ENCODE measurements around the gene PPP1R3E.
"Not testable (repeated sequence)": the region's sequence is repeated elsewhere in the genome, so short reads cannot be mapped to it uniquely, and the experiment has no call there.

PPP1R3E gene

GRCh38 chr14:23277189-23277588 lies 25.5 kb downstream of the PPP1R3E start:
- no peak overlapping the region for H3K9ac ChIP-seq
- TF ChIP-seq CTCF (conservative IDR thresholded peaks at IDR 0.05; ENCODE audit: low read depth, low read length), result no peak
- no peak overlapping the region for H3K4me3 ChIP-seq (IDR thresholded peaks at IDR 0.05; ENCODE audit: insufficient read depth, low read depth, low read length)
- H4K20me1 ChIP-seq (ENCODE audit: insufficient read depth), result no peaks in the 10 kb centered on the region
- no peaks in the 10 kb centered on the region for H3K27me3 ChIP-seq (ENCODE audit: insufficient read depth, low read depth)
- H3K79me2 ChIP-seq (ENCODE audit: insufficient read depth, low read depth), result no peaks in the 10 kb centered on the region
- no peaks in the 10 kb centered on the region for H3K4me1 ChIP-seq (ENCODE audit: low read depth, poor library complexity, severe bottlenecking)
- H2AFZ ChIP-seq (ENCODE audit: low read depth), result no peak overlapping the region
- H3K27ac ChIP-seq, result no peak overlapping the region
- no peaks in the 10 kb centered on the region for H3K36me3 ChIP-seq (ENCODE audit: insufficient read depth)
- H3K4me2 ChIP-seq, result no peak overlapping the region

- no peak for TF ChIP-seq CTCF (conservative IDR thresholded peaks at IDR 0.05; ENCODE audit: low read depth, low read length)
- Histone ChIP-seq H2AFZ (ENCODE audit: low read depth) (no peak overlapping the region), H3K27me3 (ENCODE audit: insufficient read depth, low read depth) (no peaks in the 10 kb centered on the region), H3K36me3 (ENCODE audit: insufficient read depth) (no peaks in the 10 kb centered on the region), H3K4me2 (no peak overlapping the region), H3K4me1 (ENCODE audit: low read depth, poor library complexity, severe bottlenecking) (no peaks in the 10 kb centered on the region), H3K79me2 (ENCODE audit: insufficient read depth, low read depth) (no peaks in the 10 kb centered on the region), H3K27ac (no peak overlapping the region), H4K20me1 (ENCODE audit: insufficient read depth) (no peaks in the 10 kb centered on the region), H3K4me3 (IDR thresholded peaks at IDR 0.05; ENCODE audit: insufficient read depth, low read depth, low read length) (no peak overlapping the region), H3K9ac (no peak overlapping the region)
These were observed 27.2 kb downstream of the PPP1R3E start for GRCh38 chr14:23275412-23275811.

- Histone ChIP-seq H3K27me3 (ENCODE audit: insufficient read depth, low read depth) (no peaks in the 10 kb centered on the region), H3K4me1 (ENCODE audit: low read depth, poor library complexity, severe bottlenecking) (no peaks in the 10 kb centered on the region), H3K36me3 (ENCODE audit: insufficient read depth) (no peaks in the 10 kb centered on the region), H3K9ac (no peak overlapping the region), H3K4me3 (IDR thresholded peaks at IDR 0.05; ENCODE audit: insufficient read depth, low read depth, low read length) (no peak overlapping the region), H4K20me1 (ENCODE audit: insufficient read depth) (no peaks in the 10 kb centered on the region), H3K27ac (no peak overlapping the region), H3K79me2 (ENCODE audit: insufficient read depth, low read depth) (no peaks in the 10 kb centered on the region), H2AFZ (ENCODE audit: low read depth) (no peak overlapping the region), H3K4me2 (no peak overlapping the region)
- no peak for TF ChIP-seq CTCF (conservative IDR thresholded peaks at IDR 0.05; ENCODE audit: low read depth, low read length)
These were observed 33.5 kb downstream of the PPP1R3E start for GRCh38 chr14:23269193-23269592.

- not testable (repeated sequence) for H3K36me3 ChIP-seq (ENCODE audit: insufficient read depth); H3K4me3 ChIP-seq (IDR thresholded peaks at IDR 0.05; ENCODE audit: insufficient read depth, low read depth, low read length); H4K20me1 ChIP-seq (ENCODE audit: insufficient read depth); H3K27ac ChIP-seq; H3K9ac ChIP-seq; H3K79me2 ChIP-seq (ENCODE audit: insufficient read depth, low read depth); H3K4me1 ChIP-seq (ENCODE audit: low read depth, poor library complexity, severe bottlenecking); H3K27me3 ChIP-seq (ENCODE audit: insufficient read depth, low read depth); H3K4me2 ChIP-seq; H2AFZ ChIP-seq (ENCODE audit: low read depth)
These were observed 41.8 kb downstream of the PPP1R3E start for GRCh38 chr14:23260849-23261248.

- no peak overlapping the region for H2AFZ ChIP-seq (ENCODE audit: low read depth)
- no peaks in the 10 kb centered on the region for H4K20me1 ChIP-seq (ENCODE audit: insufficient read depth)
- H3K4me1 ChIP-seq (ENCODE audit: low read depth, poor library complexity, severe bottlenecking), result no peaks in the 10 kb centered on the region
- no peaks in the 10 kb centered on the region for H3K79me2 ChIP-seq (ENCODE audit: insufficient read depth, low read depth)
- H3K27ac ChIP-seq, result no peak overlapping the region
- no peaks in the 10 kb centered on the region for H3K27me3 ChIP-seq (ENCODE audit: insufficient read depth, low read depth)
- no peak overlapping the region for H3K4me3 ChIP-seq (IDR thresholded peaks at IDR 0.05; ENCODE audit: insufficient read depth, low read depth, low read length)
- H3K36me3 ChIP-seq (ENCODE audit: insufficient read depth), result no peaks in the 10 kb centered on the region
- TF ChIP-seq CTCF (conservative IDR thresholded peaks at IDR 0.05; ENCODE audit: low read depth, low read length), result no peak
- H3K9ac ChIP-seq, result no peak overlapping the region
- no peak overlapping the region for H3K4me2 ChIP-seq
These were observed 43.2 kb downstream of the PPP1R3E start for GRCh38 chr14:23259426-23259825.

Data from KMS-11 (cell line).